Loucy (cell line): ENCODE measurements around the gene SHC3.

Source experiments
- EZH2phosphoT487 ChIP-seq: fragments of 200-600 bp; IDR thresholded peaks from 2 replicates; pipeline ENCODE4 v1.6.1; 2018; ENCODE audit warnings: antibody characterized with exemption, mild to moderate bottlenecking, moderate library complexity, borderline replicate concordance
- TF ChIP-seq, protein P1 (sequence below): fragments of 200-600 bp; sonication (generic); conservative IDR thresholded peaks from 2 replicates; pipeline ENCODE4 v1.5.1; 2014; ENCODE audit warnings: mild to moderate bottlenecking, antibody characterized with exemption, low read length

- TF ChIP-seq, protein P1, sequence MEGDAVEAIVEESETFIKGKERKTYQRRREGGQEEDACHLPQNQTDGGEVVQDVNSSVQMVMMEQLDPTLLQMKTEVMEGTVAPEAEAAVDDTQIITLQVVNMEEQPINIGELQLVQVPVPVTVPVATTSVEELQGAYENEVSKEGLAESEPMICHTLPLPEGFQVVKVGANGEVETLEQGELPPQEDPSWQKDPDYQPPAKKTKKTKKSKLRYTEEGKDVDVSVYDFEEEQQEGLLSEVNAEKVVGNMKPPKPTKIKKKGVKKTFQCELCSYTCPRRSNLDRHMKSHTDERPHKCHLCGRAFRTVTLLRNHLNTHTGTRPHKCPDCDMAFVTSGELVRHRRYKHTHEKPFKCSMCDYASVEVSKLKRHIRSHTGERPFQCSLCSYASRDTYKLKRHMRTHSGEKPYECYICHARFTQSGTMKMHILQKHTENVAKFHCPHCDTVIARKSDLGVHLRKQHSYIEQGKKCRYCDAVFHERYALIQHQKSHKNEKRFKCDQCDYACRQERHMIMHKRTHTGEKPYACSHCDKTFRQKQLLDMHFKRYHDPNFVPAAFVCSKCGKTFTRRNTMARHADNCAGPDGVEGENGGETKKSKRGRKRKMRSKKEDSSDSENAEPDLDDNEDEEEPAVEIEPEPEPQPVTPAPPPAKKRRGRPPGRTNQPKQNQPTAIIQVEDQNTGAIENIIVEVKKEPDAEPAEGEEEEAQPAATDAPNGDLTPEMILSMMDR, result no peak
- TF ChIP-seq EZH2phosphoT487, result no peak
Observed at GRCh38 chr9:89058906-89059305, 119.7 kb downstream of the SHC3 start.
